Activated T-cell treated with anti-CD3 and anti-CD28 coated beads, Interleukin-2, amount 50 U/mL, for 4 hours (primary cell): Measurements from ENCODE around the gene DNAJC5. TPM values are rescaled to one million over a fixed set of nuclear protein-coding genes. Genes with fewer than 3 reads are reported as not detected.
A peak's percentile ranks its signal among the peaks of the same experiment; 100 is the strongest.
"Not testable (repeated sequence)": the region's sequence is repeated elsewhere in the genome, so short reads cannot be mapped to it uniquely, and the experiment has no call there.

Experiments used
- ATAC-seq, 2 donors: fragments of 200-7000 bp; cut with Tn5 transposase; one replicate each; pipeline ENCODE4 v1.10.0; 2021
- DNase-seq: peaks from one replicate; pipeline ENCODE4 v3.0.0-alpha.2; 2020
- H3K27me3 Mint-ChIP-seq: one replicate; pipeline ENCODE4 v1.8.0; 2021; ENCODE audit warnings: low read depth, mixed read lengths
- H3K36me3 Mint-ChIP-seq: one replicate; pipeline ENCODE4 v1.8.0; 2022; ENCODE audit warnings: mixed read lengths; ENCODE audit not compliant: insufficient read depth
- H3K4me1 Mint-ChIP-seq: one replicate; pipeline ENCODE4 v1.8.0; 2021; ENCODE audit warnings: low read depth, mixed read lengths
- H3K4me3 Mint-ChIP-seq: one replicate; pipeline ENCODE4 v1.8.0; 2021; ENCODE audit warnings: mild to moderate bottlenecking, moderate library complexity, mixed read lengths
- H3K9me3 Mint-ChIP-seq: one replicate; pipeline ENCODE4 v1.8.0; 2021; ENCODE audit warnings: mixed read lengths
- total RNA-seq, 3 donors: library from RNA; stranded (reverse); gene quantifications; one replicate each; pipeline ENCODE4 v1.2.1, GENCODE V29; 2021

DNAJC5 gene
- total RNA-seq, 3 donors from 2014 or later, result 37.2 to 38.5 (median 37.8) TPM

DNA sequence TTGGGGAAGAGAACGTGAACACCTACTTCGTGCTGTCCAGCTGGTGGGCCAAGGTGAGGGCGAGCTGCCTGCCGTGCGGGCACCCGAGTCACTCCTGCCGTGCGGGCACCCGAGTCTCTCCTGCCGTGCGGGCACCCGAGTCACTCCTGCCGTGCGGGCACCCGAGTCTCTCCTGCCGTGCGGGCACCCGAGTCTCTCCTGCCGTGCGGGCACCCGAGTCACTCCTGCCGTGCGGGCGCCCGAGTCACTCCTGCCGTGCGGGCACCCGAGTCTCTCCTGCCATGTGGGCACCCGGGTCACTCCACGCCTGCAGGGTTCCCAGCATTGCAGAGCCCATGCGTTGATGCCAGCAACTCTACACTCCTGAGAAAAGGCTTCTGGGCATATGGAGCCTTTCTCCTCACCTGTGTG lies 34.6 kb downstream of the DNAJC5 start:
- DNase-seq, ATAC-seq, H3K9me3 Mint-ChIP-seq, H3K27me3 Mint-ChIP-seq, H3K4me1 Mint-ChIP-seq, H3K4me3 Mint-ChIP-seq: not testable (repeated sequence)
- peaks cover 26% of the 10 kb centered on the region for H3K36me3 Mint-ChIP-seq

DNA sequence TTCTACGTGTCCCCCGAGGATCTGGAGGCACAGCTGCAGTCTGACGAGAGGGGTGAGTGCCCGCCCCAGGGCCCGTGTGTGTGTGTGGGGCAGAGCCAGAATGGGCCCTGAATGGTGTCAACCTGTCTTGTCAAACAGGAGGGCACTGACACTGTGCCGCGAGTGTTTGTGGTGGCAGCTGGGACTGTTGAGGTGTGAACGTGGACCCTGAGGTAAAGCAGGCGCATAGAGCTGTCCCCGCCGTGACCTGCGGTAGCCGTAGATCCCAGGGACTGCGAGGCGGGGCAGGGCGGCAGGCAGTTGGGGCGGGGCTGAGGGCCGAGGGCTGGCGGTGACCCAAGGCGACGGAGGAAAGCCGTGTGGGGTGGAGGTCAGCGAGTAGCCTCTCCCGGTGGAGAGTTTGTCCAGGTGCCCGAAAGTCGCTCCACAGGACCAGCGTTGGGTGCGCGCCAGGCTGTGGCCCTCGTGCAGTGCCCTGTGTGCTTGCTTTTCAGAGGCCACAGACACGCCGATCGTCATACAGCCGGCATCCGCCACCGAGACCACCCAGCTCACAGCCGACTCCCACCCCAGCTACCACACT lies 36.1 kb downstream of the DNAJC5 start:
- H3K9me3 Mint-ChIP-seq, result no peaks in the 10 kb centered on the region
- H3K27me3 Mint-ChIP-seq, result no peaks in the 10 kb centered on the region
- peaks cover 4% of the 10 kb centered on the region for H3K4me1 Mint-ChIP-seq
- DNase-seq, result no peak
- no peak overlapping the region for H3K4me3 Mint-ChIP-seq
- H3K36me3 Mint-ChIP-seq, result peaks cover 37% of the 10 kb centered on the region
- no peak for ATAC-seq

DNA sequence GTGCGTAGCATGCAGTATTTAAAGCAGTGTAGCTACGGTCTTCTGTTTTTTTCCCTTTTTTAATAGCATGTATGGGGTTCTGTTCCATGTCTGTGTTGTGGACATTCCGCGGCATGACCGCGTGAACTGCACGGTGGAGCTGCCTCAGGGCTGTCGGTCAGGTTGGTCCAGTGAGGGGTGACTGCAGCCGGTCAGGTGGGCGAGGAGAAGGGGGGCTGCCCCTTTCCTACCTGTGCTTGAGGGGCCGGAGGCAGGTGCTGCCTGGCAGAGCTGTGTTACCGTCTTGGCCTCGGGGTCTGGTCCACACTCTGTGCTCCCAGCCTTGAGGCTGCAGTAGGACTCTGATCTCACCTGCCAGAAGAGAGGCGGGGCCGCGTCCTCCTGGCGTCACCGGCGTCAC lies 36.8 kb downstream of the DNAJC5 start:
- no peaks in the 10 kb centered on the region for H3K27me3 Mint-ChIP-seq

DNA sequence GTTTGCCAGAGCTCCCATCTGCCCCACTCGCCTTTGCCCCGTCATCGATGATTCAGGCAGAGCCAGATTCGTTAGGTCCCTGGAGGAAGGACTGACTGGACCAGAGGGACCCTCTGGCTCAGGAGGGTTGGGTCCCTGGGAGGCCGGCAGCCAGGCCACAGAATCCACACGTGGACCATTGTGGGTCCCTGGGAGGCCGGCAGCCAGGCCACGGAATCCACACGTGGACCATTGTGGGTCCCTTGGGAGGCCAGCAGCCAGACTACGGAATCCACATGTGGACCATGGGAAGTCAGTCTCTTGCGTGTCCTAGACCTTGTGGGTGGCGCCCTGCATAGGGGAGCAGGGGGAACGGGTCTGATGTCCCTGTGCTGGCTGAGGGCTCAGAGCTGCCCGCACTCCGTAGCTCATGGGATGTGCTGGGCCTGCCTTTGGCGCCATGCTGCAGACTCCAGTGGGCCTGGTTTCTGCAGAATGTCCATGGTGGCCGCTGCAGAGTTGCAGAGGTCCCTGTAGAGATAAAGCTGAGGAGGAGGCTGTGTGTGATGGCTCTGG lies 37.8 kb downstream of the DNAJC5 start:
- no peak overlapping the region for H3K4me3 Mint-ChIP-seq
- no peaks in the 10 kb centered on the region for H3K9me3 Mint-ChIP-seq
- peaks cover 2% of the 10 kb centered on the region for H3K4me1 Mint-ChIP-seq
- peaks cover 40% of the 10 kb centered on the region for H3K36me3 Mint-ChIP-seq
- no peaks in the 10 kb centered on the region for H3K27me3 Mint-ChIP-seq
- ATAC-seq (no peak), DNase-seq (no peak)

More for the DNA sequence above, 36.8 kb downstream of the DNAJC5 start:
- DNase-seq (no peak), ATAC-seq (no peak)
- H3K4me3 Mint-ChIP-seq, result no peak overlapping the region
- H3K4me1 Mint-ChIP-seq, result peaks cover 2% of the 10 kb centered on the region
- peaks cover 40% of the 10 kb centered on the region for H3K36me3 Mint-ChIP-seq
- no peaks in the 10 kb centered on the region for H3K9me3 Mint-ChIP-seq

DNA sequence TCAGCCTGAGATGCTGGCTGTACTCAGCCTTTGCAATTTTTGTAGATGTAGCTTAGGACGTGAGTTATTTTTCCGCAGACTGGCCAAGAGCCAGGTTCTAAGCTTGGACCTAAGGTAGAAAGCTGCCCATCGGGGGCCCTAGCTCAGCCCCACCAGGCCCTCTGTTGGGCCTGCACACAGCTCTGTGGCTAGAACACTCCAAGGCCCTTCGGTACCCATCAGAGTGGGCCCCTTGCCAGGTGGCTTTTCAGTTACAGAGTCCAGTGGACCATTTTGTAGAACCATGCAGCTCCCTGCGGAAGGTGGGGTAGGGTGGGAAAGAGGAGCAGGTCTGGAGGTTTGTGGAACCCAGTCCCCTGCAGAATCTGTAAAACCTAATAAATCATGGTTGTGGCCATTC lies 38.7 kb downstream of the DNAJC5 start:
- Mint-ChIP-seq H3K36me3 (peaks cover 33% of the 10 kb centered on the region), H3K4me3 (no peak overlapping the region), H3K27me3 (no peaks in the 10 kb centered on the region), H3K4me1 (peaks cover 2% of the 10 kb centered on the region), H3K9me3 (no peaks in the 10 kb centered on the region)
- no peak for DNase-seq
- no peak for ATAC-seq

DNA sequence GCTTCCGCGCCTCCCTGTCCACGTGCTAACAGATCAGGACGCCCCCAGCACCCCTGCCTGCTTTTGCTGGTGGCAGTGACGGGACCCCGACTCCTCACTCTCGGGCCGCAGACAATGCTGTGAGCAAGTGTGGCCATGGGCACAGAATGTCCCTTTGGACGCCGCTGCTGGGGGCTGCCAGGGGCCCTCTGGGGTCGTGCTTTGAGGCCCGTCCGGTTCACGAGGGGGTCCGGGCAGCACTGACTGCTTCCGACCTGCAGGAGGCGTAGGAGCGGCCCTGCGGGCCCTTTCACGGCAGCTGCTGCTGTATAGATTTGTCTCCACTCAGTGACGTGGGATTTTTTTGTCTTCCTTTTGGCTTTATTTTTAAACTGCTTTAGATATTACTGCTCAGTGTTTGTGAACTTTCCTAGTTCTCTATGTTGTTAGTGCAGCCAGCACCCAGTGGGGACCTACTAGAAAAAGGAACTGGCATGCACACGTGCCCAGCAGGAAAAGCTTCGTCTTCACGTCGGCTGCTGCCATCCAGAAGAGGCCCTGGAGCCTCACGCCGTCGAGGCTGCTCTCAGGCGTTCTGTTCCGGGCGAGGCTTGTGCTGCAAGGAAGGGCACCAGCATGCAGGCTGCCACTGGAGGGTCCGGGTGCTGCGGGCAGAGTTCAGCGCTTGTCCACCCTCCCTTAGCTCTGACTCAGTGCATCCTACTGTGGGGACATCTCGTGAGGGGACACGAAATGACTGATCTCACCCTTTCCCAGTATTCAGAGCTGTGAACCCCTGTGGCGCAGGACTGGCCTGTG lies 39.5 kb downstream of the DNAJC5 start:
- peaks cover 2% of the 10 kb centered on the region for H3K4me1 Mint-ChIP-seq
- ATAC-seq, result no peak
- H3K4me3 Mint-ChIP-seq, result no peak overlapping the region
- H3K36me3 Mint-ChIP-seq, result peaks cover 27% of the 10 kb centered on the region
- H3K27me3 Mint-ChIP-seq, result no peaks in the 10 kb centered on the region
- DNase-seq, result no peak
- no peaks in the 10 kb centered on the region for H3K9me3 Mint-ChIP-seq

DNA sequence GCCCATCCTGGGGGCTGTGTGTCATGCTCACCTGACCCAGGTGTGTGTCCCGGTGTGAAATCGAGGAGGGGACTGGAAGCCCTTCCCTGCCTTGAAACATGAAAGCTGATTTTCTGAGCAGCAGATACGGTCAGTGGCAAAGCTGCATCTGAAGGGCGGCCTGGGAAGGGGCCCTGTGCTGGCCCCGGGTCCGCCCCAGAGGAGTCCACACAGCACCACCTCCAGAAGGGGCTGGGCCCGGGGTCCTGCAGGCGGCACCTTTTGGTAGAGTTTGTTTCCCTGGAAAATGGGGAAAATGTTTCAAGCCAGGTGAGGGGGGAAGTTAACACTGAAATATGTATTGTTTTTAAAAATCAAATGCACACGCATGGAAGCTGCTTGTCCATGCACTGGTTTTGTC lies 40.5 kb downstream of the DNAJC5 start:
- H3K36me3 Mint-ChIP-seq, result peaks cover 23% of the 10 kb centered on the region
- peaks cover 2% of the 10 kb centered on the region for H3K4me1 Mint-ChIP-seq
- no peaks in the 10 kb centered on the region for H3K9me3 Mint-ChIP-seq
- H3K4me3 Mint-ChIP-seq, result no peak overlapping the region
- ATAC-seq, result no peak
- DNase-seq, result no peak
- no peaks in the 10 kb centered on the region for H3K27me3 Mint-ChIP-seq

DNA sequence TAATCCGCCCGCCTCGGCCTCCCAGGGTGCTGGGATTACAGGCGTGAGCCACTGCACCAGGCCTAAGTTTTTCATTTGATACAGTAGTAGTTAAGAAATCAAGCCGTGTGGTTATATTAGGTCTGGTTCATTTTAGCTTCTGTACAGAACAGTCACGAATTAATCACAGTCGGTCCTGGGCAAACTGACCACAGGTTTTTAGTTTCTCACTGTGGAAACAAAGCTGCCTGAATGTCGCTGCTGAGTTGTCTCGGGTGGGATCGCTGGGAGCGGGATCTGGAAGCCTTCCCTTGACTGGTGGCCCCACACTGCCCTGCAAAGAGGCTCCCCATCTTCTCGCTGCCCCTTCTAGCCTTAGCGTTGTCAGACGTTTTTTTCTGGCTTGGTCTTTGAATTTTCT lies 42.7 kb downstream of the DNAJC5 start:
- Mint-ChIP-seq H3K4me1 (peaks cover 13% of the 10 kb centered on the region), H3K36me3 (peaks cover 18% of the 10 kb centered on the region), H3K4me3 (no peak overlapping the region), H3K27me3 (no peaks in the 10 kb centered on the region), H3K9me3 (no peaks in the 10 kb centered on the region)
- DNase-seq, result no peak
- no peak for ATAC-seq

DNA sequence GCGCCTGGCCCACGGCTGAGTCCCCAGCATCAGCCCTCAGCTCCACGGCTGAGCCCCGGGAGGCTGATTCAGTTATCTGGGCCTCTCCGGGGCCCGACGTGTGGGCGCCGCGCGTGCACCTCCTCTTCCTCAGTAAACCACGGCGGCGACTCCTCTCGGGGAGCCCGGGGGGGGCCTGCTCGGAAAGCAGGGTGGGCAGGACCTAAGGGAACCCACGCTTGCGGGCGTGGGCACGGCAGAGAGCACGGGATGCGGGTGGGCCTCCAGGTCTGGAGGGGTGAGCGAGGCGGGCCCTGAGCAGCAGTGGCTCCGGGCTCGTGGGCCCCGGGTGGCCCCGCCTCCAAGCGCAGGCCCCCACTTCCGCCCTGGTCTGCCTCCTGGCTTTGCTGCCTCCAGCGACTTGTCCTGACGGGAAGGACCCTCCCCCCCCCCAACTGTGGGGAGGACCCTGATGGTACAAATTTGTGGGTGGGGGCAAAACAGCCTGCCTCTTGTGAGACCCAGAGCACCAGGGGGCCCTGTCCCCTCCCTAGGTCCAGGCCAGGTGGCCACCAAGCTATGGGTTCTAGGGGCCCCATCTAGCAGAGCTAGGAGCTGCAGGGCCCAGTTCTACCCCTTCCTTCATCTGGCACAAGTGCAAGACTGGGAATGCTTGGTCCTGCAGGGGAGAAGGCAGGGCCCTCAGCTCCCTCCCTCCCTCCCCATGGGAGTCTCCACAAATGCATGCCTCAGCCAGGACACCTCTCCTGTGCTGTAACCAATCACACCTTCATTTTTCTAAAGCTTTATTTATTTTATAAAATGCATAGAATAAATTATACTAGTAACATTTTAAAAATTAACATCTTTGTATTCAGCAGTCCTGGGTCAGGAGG lies 44.4 kb downstream of the DNAJC5 start:
- Mint-ChIP-seq H3K36me3 (peaks cover 21% of the 10 kb centered on the region), H3K9me3 (no peaks in the 10 kb centered on the region), H3K4me3 (no peak overlapping the region), H3K4me1 (peaks cover 13% of the 10 kb centered on the region), H3K27me3 (no peaks in the 10 kb centered on the region)
- peak in 1 of 2 donors; percentile 14 for ATAC-seq
- DNase-seq, result no peak

DNA sequence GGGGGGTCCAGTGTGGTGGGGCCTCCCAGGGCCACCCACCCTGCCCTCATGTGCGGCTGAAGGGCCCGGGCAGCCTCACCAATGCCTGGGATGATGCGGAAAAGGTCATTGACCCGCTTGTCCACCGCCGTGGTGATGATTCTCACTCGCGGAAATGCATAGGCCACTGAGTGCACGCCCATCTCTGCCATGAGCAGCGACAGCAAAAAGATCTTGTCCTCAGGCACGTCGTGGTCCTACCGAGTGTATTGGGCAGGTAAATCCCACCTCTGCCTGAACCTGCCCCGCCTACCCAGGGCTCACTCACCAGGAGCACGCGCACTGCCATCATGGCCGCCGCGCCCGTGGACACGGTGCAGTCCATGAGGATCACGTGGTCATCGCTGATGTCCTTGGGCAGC lies 45.1 kb downstream of the DNAJC5 start:
- H3K36me3 Mint-ChIP-seq, result peaks cover 17% of the 10 kb centered on the region
- ATAC-seq, result no peak

DNA sequence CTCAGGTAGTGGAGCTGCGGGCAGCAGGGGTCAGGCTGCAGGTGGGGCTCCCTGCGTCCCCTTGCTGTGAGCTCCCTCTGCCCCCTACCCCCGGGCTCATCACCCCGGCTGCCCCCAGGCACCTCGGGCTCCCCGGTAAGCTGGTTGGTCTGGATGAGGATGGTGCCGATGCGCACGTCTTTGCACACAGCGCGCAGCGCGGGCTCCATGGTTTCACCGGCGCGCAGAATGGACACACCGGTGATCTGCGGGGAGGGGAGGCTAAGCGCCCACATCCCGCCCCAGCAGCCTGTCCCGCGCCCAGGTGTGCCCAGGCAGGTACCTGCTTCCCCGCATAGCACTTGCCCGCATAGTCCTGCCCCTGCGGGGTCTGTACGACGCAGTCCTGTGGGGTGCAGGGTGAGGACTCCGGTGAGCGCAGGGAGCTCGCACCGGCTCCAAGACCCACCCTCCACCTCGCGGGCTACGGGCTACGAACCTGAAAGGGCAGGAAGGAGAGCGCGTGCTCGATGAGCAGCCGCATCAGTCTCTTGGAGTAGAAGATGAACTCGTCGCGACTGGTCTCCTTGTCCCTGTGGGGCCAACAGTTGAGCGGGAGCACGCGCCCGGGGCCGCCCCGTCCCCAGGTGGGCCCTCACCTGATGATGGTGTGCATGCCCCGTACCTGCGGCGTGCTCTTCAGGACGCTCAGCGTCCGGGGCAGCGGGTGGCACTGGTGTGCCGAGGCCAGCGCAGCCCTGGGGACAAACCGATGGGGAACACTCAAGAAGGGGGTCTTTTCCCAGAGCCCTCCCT lies 45.7 kb downstream of the DNAJC5 start:
- DNase-seq, result no peak
- H3K9me3 Mint-ChIP-seq, result no peaks in the 10 kb centered on the region
- ATAC-seq, result no peak
- peaks cover 17% of the 10 kb centered on the region for H3K4me1 Mint-ChIP-seq
- no peaks in the 10 kb centered on the region for H3K27me3 Mint-ChIP-seq
- H3K4me3 Mint-ChIP-seq, result no peak overlapping the region
- peaks cover 17% of the 10 kb centered on the region for H3K36me3 Mint-ChIP-seq

More for the DNA sequence above, 45.1 kb downstream of the DNAJC5 start:
- peaks cover 11% of the 10 kb centered on the region for H3K4me1 Mint-ChIP-seq
- no peak for DNase-seq
- no peaks in the 10 kb centered on the region for H3K9me3 Mint-ChIP-seq
- no peak overlapping the region for H3K4me3 Mint-ChIP-seq
- no peaks in the 10 kb centered on the region for H3K27me3 Mint-ChIP-seq

DNA sequence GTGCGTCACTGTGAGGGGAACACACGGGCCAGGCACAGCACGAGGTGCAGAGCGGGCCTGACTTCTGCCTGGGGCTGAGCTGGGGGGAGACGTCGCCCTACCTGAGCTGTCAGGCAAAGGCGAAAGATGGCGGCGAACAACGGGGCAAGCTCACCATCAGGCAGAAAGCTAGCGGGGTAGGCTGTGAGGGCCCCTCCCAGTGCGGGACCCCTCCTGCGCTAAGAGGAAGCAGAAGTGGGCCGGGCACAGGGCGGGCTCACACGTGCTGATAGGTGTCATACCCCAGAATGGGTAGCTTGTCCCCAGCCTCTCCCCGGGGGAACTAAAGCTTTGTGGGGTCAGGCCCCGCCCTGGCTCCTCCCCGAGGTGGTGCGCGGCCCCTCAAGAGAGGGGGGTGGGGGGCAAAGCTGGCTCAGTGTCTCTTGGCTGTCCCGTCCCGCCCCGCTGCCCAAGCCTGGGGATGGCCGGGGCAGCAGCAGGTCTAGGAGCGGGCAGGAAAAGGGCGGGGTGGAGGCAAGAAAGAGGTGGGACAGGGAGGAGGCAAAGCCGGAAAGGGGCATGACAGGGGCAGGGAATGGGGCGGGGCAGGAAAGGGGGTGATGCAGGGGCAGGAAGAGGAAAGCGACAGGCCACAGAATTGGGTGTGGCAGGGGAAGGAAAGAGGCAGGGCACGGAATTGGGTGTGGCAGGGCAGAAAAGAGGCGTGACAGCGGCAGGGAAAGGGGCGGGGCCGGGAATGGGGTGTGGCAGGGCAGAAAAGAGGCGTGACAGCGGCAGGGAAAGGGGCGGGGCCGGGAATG lies 46.6 kb downstream of the DNAJC5 start:
- Mint-ChIP-seq H3K4me3 (no peak overlapping the region), H3K27me3 (no peaks in the 10 kb centered on the region), H3K36me3 (peaks cover 10% of the 10 kb centered on the region), H3K9me3 (no peaks in the 10 kb centered on the region), H3K4me1 (peaks cover 17% of the 10 kb centered on the region)
- DNase-seq, result peak; percentile 44
- ATAC-seq, result peak; percentile 58 to 68
